Keratinocyte (primary cell): ENCODE measurements around the gene EHD3. TPM values are rescaled to one million over a fixed set of nuclear protein-coding genes. Genes with fewer than 3 reads are reported as not detected.

Experiments used
- DNase-seq: peaks from one replicate; pipeline ENCODE4 v3.0.0-alpha.2; 2011; ENCODE audit warnings: low read depth, missing footprints, low spot score
- FAIRE-seq: peaks from 2 replicates; lab custom pipeline; 2011; peaks lifted over from hg19 to GRCh38; lab: Jason Lieb, UNC
- H2AFZ ChIP-seq: 2 replicates; pipeline ENCODE4 v1.6.0; 2012; ENCODE audit warnings: low read length, control low read depth, inconsistent platforms; ENCODE audit not compliant: control insufficient read depth
- H3K27ac ChIP-seq: 2 replicates; pipeline ENCODE4 v1.5.1; 2011; ENCODE audit warnings: low read length; ENCODE audit not compliant: control insufficient read depth, insufficient read depth
- H3K27me3 ChIP-seq: 3 replicates; pipeline ENCODE4 v1.6.0; 2011; ENCODE audit warnings: low read length; ENCODE audit not compliant: control insufficient read depth, insufficient read depth; ENCODE audit errors: extremely low read depth
- H3K36me3 ChIP-seq, 2 experiments: 2 replicates in 1 of 2; 3 replicates in 1 of 2; pipeline ENCODE4 v1.5.1; 2011; ENCODE audit warnings: low read length in 2 of 2, mild to moderate bottlenecking in 1 of 2; ENCODE audit not compliant: control insufficient read depth in 2 of 2, insufficient read depth in 2 of 2; ENCODE audit errors: extremely low read depth in 1 of 2
- H3K4me1 ChIP-seq: 3 replicates; pipeline ENCODE4 v1.5.1; 2011; ENCODE audit warnings: low read length; ENCODE audit not compliant: control insufficient read depth, insufficient read depth; ENCODE audit errors: extremely low read depth
- H3K4me2 ChIP-seq: 3 replicates; pipeline ENCODE4 v1.6.0; 2011; ENCODE audit warnings: low read depth, low read length; ENCODE audit not compliant: control insufficient read depth, insufficient read depth; ENCODE audit errors: extremely low read depth
- H3K4me3 ChIP-seq, 3 experiments: fragments of 200-600 bp in 1 of 3; sonication (generic) in 1 of 3; 2 replicates in 2 of 3; 3 replicates in 1 of 3; pipeline ENCODE4 v1.5.1; 2011 to 2016; ENCODE audit warnings: low read length in 3 of 3, mild to moderate bottlenecking in 3 of 3, control low read depth in 2 of 3, inconsistent platforms in 1 of 3, low read depth in 1 of 3, mixed read lengths in 1 of 3, mixed run types in 1 of 3, moderate library complexity in 1 of 3; ENCODE audit not compliant: control insufficient read depth in 2 of 3, insufficient read depth in 2 of 3; ENCODE audit errors: extremely low read depth in 1 of 3
- H3K79me2 ChIP-seq: 2 replicates; pipeline ENCODE4 v1.6.0; 2012; ENCODE audit warnings: low read length; ENCODE audit not compliant: control insufficient read depth, insufficient read depth
- H3K9ac ChIP-seq: 3 replicates; pipeline ENCODE4 v1.6.0; 2011; ENCODE audit warnings: low read length; ENCODE audit not compliant: control insufficient read depth, insufficient read depth; ENCODE audit errors: extremely low read depth
- H3K9me1 ChIP-seq: 3 replicates; pipeline ENCODE4 v1.6.0; 2011; ENCODE audit warnings: low read length; ENCODE audit not compliant: control insufficient read depth, insufficient read depth; ENCODE audit errors: extremely low read depth
- H3K9me3 ChIP-seq: 2 replicates; pipeline ENCODE4 v1.5.1; 2012; ENCODE audit warnings: low read depth, low read length; ENCODE audit not compliant: control insufficient read depth
- H4K20me1 ChIP-seq: 3 replicates; pipeline ENCODE4 v1.6.0; 2011; ENCODE audit warnings: low read length; ENCODE audit not compliant: control insufficient read depth, insufficient read depth; ENCODE audit errors: extremely low read depth
- CTCF ChIP-seq, 3 experiments: IDR thresholded peaks in 1 of 3; conservative IDR thresholded peaks in 1 of 3; optimal IDR thresholded peaks in 1 of 3; 2 replicates in 2 of 3; 3 replicates in 1 of 3; pipeline versions ENCODE3 to v1.5.1; 2011; ENCODE audit warnings: low read length in 3 of 3, mild to moderate bottlenecking in 3 of 3, moderate library complexity in 2 of 3, control low read depth in 1 of 3, inconsistent platforms in 1 of 3; ENCODE audit not compliant: insufficient read depth in 2 of 3; ENCODE audit errors: extremely low read depth in 1 of 3
- EZH2 ChIP-seq: IDR thresholded peaks from one replicate; pipeline ENCODE4 v1.6.1; 2012; ENCODE audit warnings: inconsistent platforms, mild to moderate bottlenecking, low read length, moderate library complexity
- dilution Hi-C: fragments of 300-500 bp; cut with MboI; formaldehyde crosslinking; loops from one replicate; pipeline ENCODE4 v1.7.0; 2020; ENCODE audit warnings: low sequenced_read_pairs; ENCODE audit not compliant: extremely low pct_ligation_motif_present
- polyA minus RNA-seq, 3 experiments: library from RNA; depleted of rRNA, polyadenylated mRNA; stranded (reverse); fragments of >200 nt; gene quantifications; 1 replicate in 1 of 3; 2 replicates in 1 of 3; 3 replicates in 1 of 3; pipeline ENCODE4 v1.2.3, GENCODE V29; 2011
- polyA plus RNA-seq, 5 experiments: library from polyadenylated mRNA; depleted of rRNA in 3 of 5; stranded (reverse) in 3 of 5; stranded (forward) in 1 of 5; unstranded in 1 of 5; fragments of >200 nt; gene quantifications; 1 replicate in 1 of 5; 2 replicates in 3 of 5; 3 replicates in 1 of 5; pipeline versions ENCODE4 v1.2.1 to v1.2.3, GENCODE V29; 2011 to 2012; ENCODE audit warnings: missing spikeins in 2 of 5, low read depth in 1 of 5, low replicate concordance in 1 of 5

The EHD3 gene
- polyA plus RNA-seq: 5.1 to 8.2 TPM (median 6.5 TPM) in 3 replicates
- 0.67 TPM for polyA plus RNA-seq (2011; ENCODE audit: low read depth)
- polyA plus RNA-seq (2011; cell fraction: cytosol; rRNA removed): 6.3 and 7.0 TPM in 2 replicates
- 6.6 and 7.7 TPM in 2 replicates for polyA plus RNA-seq (2011; cell fraction: nucleus; rRNA removed)
- 2.2 and 5.9 TPM in 2 replicates for polyA plus RNA-seq (2012; ENCODE audit: low replicate concordance)
- polyA minus RNA-seq: 8.5 to 13.0 TPM (median 9.4 TPM) in 3 replicates
- 6.7 TPM for polyA minus RNA-seq (2011; cell fraction: cytosol; rRNA and poly(A)+ RNA removed)
- 5.1 and 6.8 TPM in 2 replicates for polyA minus RNA-seq (2011; cell fraction: nucleus; rRNA and poly(A)+ RNA removed)

DNA sequence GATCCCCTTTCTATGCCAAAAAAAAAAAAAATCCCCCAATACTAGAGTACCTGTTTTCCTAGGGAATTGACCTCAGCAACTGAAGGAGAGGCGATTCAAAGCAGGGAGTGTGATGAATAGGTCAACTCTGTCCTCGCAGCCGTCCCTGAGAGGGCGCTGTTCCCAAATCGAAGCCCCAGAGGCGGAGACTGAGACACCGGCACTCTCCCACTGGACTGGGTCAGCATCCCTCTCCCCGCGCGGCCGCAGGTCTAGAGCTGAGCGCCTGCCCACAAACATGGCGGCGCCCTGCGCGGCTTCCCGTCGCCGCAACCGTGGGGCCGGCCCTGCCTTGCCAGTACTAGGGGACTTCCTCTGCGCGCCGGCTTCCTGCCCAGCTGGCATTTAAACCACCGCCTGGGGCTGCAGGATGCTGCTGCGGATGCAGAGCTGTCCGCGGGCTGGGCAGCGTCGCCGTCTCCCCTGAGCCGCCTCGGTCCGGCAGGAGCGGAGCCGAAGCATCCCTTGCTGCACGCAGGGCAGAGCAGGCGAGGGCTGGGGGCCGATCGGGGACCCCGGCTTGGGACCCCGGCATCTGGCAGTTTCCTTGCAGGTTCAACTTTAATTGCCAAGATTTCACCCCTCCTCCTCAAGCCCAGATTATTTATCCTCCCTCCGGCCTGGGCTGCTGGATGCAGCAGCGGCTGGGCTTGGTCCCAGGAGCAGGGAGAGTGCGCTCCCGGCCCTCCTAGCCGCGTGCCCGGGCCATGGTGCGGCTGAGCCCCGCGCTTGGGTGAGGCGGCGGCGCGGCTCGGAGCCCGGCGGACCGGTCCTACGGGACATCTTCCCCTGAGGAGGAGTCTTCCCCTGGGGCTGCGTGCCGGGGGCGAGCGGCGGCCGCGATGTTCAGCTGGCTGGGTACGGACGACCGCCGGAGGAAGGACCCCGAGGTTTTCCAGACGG is at the start of gene EHD3:
Gene EHD3 (plus strand): TSS at position 412 of the 942 bp plus-strand sequence. CDS start 470 bp downstream, at position 882.
- DNase-seq: no peak
- Histone ChIP-seq H3K4me1 (peaks cover 11% of the 10 kb centered on the region), H3K4me2 (peak within 1 kb of the TSS; percentile 79), H4K20me1 (no peaks in the 10 kb centered on the region), H3K4me3 (peak within 1 kb of the TSS; percentile 49 to 64 (median 62)), H3K27me3 (no peaks in the 10 kb centered on the region), H3K36me3 (no peaks in the 10 kb centered on the region), H3K9me1 (no peaks in the 10 kb centered on the region), H3K9me3 (no peaks in the 10 kb centered on the region), H3K79me2 (no peaks in the 10 kb centered on the region), H2AFZ (peak within 1 kb of the TSS; percentile 72), H3K9ac (peak within 1 kb of the TSS; percentile 53), H3K27ac (no peak within 1 kb of the TSS)
- peak; percentile 68 for FAIRE-seq
- dilution Hi-C loops: no loop called here
- TF ChIP-seq CTCF (optimal IDR thresholded peaks at IDR 0.05 in 1 of 3, IDR thresholded peaks at IDR 0.05 in 1 of 3, conservative IDR thresholded peaks at IDR 0.05 in 1 of 3; ENCODE audit: extremely low read depth in 1 of 3, insufficient read depth in 2 of 3, low read length in 3 of 3) (peak; percentile 45 to 75 (median 75)), EZH2 (no peak)

DNA sequence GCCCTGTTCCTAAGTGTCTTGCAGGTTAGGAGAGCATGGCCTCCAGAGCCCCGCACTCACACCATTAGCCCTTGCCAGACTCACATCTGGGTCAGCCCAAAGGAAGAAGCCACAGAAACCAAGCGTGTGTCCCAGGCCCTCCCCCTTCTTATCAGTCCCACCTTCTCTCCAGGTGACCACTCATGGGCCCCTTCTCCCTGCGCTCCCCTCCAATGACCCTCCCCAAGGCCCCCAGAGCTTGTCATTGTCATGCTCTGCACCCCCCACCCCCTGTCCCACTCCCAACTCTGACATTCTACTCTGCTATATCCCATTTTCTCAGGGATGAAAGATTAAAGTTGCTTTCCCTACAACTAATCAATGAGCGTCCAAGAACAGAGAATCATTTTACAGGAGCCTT is 46.8 kb upstream of the EHD3 start:
- no peaks in the 10 kb centered on the region for H3K36me3 ChIP-seq
- H4K20me1 ChIP-seq: no peaks in the 10 kb centered on the region
- H2AFZ ChIP-seq: no peak overlapping the region
- no peak overlapping the region for H3K9ac ChIP-seq
- no peaks in the 10 kb centered on the region for H3K4me1 ChIP-seq
- no peak overlapping the region for H3K27ac ChIP-seq
- dilution Hi-C loops: no loop called here
- H3K4me2 ChIP-seq: no peak overlapping the region
- no peak overlapping the region for H3K4me3 ChIP-seq
- no peaks in the 10 kb centered on the region for H3K9me3 ChIP-seq
- DNase-seq (no peak), FAIRE-seq (no peak)
- no peaks in the 10 kb centered on the region for H3K79me2 ChIP-seq
- no peaks in the 10 kb centered on the region for H3K9me1 ChIP-seq
- H3K27me3 ChIP-seq: peaks cover 9% of the 10 kb centered on the region
- TF ChIP-seq EZH2: no peak
- no peak for TF ChIP-seq CTCF (optimal IDR thresholded peaks at IDR 0.05 in 1 of 3, IDR thresholded peaks at IDR 0.05 in 1 of 3, conservative IDR thresholded peaks at IDR 0.05 in 1 of 3; ENCODE audit: extremely low read depth in 1 of 3, insufficient read depth in 2 of 3, low read length in 3 of 3)
